ENCODE measurements around the gene ABI3BP. TPM values are rescaled to one million over a fixed set of nuclear protein-coding genes. Genes with fewer than 3 reads are reported as not detected.

Gene ABI3BP
- total RNA-seq, 1 experiment from 2014 or later = 0.15 TPM

DNA sequence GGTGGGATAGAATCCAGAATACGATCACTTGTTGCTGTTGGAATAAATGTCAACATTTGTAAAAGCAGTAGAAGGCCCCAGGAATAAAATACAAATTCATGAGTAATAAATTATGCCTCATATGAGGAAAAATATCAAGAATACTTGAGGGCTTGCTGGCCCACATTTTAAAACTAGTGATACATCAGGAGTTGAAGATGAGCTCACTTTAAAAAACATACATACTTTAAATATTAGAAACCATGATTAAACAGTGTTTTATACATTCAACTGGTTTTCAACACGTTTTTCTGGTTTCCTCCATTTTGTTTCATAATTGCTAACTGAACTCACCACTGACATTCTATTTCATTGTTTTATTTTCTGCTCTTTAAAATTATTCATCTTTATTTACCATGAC is 142.5 kb downstream of the ABI3BP start:
- H3K36me3 ChIP-seq (ENCODE audit: control insufficient read depth in 1 of 2, insufficient read depth in 2 of 2, low read length in 2 of 2) = no peaks in the 10 kb centered on the region
- BruUV-seq (replicated peaks) = no TSS peak
- POLR2A ChIA-PET = no interaction called here
- H3K9me2 ChIP-seq (ENCODE audit: insufficient read depth) = no peaks in the 10 kb centered on the region
- no peak overlapping the region for H3K4me3 ChIP-seq (replicated peaks in 1 of 2; ENCODE audit: low read depth in 1 of 2, low read length in 2 of 2)
- H3K4me2 ChIP-seq (ENCODE audit: low read length) = no peak overlapping the region
- ATAC-seq (no peak), DNase-seq (ENCODE audit: low read depth, low spot score) (no peak)
- H3K79me2 ChIP-seq (ENCODE audit: insufficient read depth, low read length) = no peaks in the 10 kb centered on the region
- intact Hi-C loops (cut with micrococcal nuclease) = no loop called here
- CTCF ChIA-PET = no interaction called here
- H3K9ac ChIP-seq (ENCODE audit: low read length) = no peak overlapping the region
- no peak overlapping the region for H2AFZ ChIP-seq (ENCODE audit: low read depth, low read length, poor library complexity, severe bottlenecking)
- no peaks in the 10 kb centered on the region for H3K27me3 ChIP-seq (ENCODE audit: insufficient read depth, low read length)
- no peak for TF ChIP-seq POLR2A (IDR thresholded peaks at IDR 0.05; ENCODE audit: borderline replicate concordance, extremely low read depth, insufficient read depth, insufficient read length)
- TF ChIP-seq, protein P1, sequence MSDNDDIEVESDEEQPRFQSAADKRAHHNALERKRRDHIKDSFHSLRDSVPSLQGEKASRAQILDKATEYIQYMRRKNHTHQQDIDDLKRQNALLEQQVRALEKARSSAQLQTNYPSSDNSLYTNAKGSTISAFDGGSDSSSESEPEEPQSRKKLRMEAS (IDR thresholded peaks at IDR 0.05) = no peak
- TF ChIP-seq, protein P2, sequence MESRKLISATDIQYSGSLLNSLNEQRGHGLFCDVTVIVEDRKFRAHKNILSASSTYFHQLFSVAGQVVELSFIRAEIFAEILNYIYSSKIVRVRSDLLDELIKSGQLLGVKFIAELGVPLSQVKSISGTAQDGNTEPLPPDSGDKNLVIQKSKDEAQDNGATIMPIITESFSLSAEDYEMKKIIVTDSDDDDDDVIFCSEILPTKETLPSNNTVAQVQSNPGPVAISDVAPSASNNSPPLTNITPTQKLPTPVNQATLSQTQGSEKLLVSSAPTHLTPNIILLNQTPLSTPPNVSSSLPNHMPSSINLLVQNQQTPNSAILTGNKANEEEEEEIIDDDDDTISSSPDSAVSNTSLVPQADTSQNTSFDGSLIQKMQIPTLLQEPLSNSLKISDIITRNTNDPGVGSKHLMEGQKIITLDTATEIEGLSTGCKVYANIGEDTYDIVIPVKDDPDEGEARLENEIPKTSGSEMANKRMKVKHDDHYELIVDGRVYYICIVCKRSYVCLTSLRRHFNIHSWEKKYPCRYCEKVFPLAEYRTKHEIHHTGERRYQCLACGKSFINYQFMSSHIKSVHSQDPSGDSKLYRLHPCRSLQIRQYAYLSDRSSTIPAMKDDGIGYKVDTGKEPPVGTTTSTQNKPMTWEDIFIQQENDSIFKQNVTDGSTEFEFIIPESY (IDR thresholded peaks at IDR 0.05; ENCODE audit: extremely low read depth, insufficient replicate concordance, low read length) = no peak
- no peak for TF ChIP-seq FOSL1 (IDR thresholded peaks at IDR 0.05; ENCODE audit: low read depth)
- TF ChIP-seq SP1 (IDR thresholded peaks at IDR 0.05; ENCODE audit: low read depth) = no peak
- no peak for TF ChIP-seq CEBPB (IDR thresholded peaks at IDR 0.05; ENCODE audit: low read depth)
- no peak for TF ChIP-seq EZH2 (IDR thresholded peaks at IDR 0.05)
- TF ChIP-seq SIN3A (IDR thresholded peaks at IDR 0.05; ENCODE audit: low read depth) = no peak
- TF ChIP-seq ZFX (IDR thresholded peaks at IDR 0.05) = no peak
- TF ChIP-seq, protein P3, sequence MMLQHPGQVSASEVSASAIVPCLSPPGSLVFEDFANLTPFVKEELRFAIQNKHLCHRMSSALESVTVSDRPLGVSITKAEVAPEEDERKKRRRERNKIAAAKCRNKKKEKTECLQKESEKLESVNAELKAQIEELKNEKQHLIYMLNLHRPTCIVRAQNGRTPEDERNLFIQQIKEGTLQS (IDR thresholded peaks at IDR 0.05) = no peak
- no peak for TF ChIP-seq EZH2phosphoT487 (IDR thresholded peaks at IDR 0.05; ENCODE audit: borderline replicate concordance)
- H4K20me1 ChIP-seq (ENCODE audit: insufficient read depth) = no peaks in the 10 kb centered on the region
- H3K4me1 ChIP-seq (ENCODE audit: control insufficient read depth in 1 of 2, insufficient read depth in 2 of 2, low read length in 2 of 2) = no peaks in the 10 kb centered on the region
- no peaks in the 10 kb centered on the region for H3K9me3 ChIP-seq (ENCODE audit: control insufficient read depth in 1 of 2, insufficient read depth in 1 of 2, low read depth in 1 of 2, low read length in 2 of 2)
- H3K27ac ChIP-seq (ENCODE audit: low read depth, low read length) = no peak overlapping the region
- RAD21 ChIA-PET (ENCODE audit: low non-redundant PET in 1 of 2, low total read pairs in 2 of 2, uncharacterized antibody in 2 of 2, unreplicated experiment in 2 of 2) = no interaction called here
